HL-60 (cell line): Measurements from ENCODE around the gene AKAP13.
A peak's percentile ranks its signal among the peaks of the same experiment; 100 is the strongest.

Experiments used
- DNase-seq, 2 experiments: peaks; one replicate each; pipeline ENCODE4 v3.0.0-alpha.2; 2010 to 2020; ENCODE audit warnings: low read depth in 1 of 2, low spot score in 1 of 2
- H3K27ac ChIP-seq: fragments of 250-450 bp; sonication (Bioruptor Pico); replicated peaks from 2 replicates; pipeline ENCODE4 v1.5.1; 2020; ENCODE audit warnings: mild to moderate bottlenecking, moderate library complexity
- H3K27me3 ChIP-seq: fragments of 250-450 bp; sonication (Bioruptor Pico); 2 replicates; pipeline ENCODE4 v1.5.1; 2021; ENCODE audit warnings: mild to moderate bottlenecking, moderate library complexity; ENCODE audit not compliant: insufficient read depth, poor library complexity, severe bottlenecking
- H3K4me3 ChIP-seq: replicated peaks from 2 replicates; pipeline ENCODE4 v1.5.1; 2011; ENCODE audit warnings: mild to moderate bottlenecking, control low read depth, low read length; ENCODE audit not compliant: insufficient read depth
- CTCF ChIP-seq: IDR thresholded peaks from one replicate; pipeline ENCODE4 v1.5.1; 2011; ENCODE audit warnings: low read length, control low read depth, inconsistent platforms; ENCODE audit not compliant: insufficient read depth
- GABPA ChIP-seq: IDR thresholded peaks from 2 replicates; pipeline ENCODE4 v1.6.1; 2012; ENCODE audit warnings: low read depth
- POLR2AphosphoS5 ChIP-seq: IDR thresholded peaks from 2 replicates; pipeline ENCODE4 v1.6.1; 2012; ENCODE audit warnings: low read depth
- REST ChIP-seq: IDR thresholded peaks from 2 replicates; pipeline ENCODE4 v1.6.1; 2012; ENCODE audit warnings: low read depth; ENCODE audit not compliant: insufficient replicate concordance
- SPI1 ChIP-seq: IDR thresholded peaks from 2 replicates; pipeline ENCODE4 v1.6.1; 2012; ENCODE audit warnings: low read depth, mild to moderate bottlenecking, borderline replicate concordance

The AKAP13 gene

DNA sequence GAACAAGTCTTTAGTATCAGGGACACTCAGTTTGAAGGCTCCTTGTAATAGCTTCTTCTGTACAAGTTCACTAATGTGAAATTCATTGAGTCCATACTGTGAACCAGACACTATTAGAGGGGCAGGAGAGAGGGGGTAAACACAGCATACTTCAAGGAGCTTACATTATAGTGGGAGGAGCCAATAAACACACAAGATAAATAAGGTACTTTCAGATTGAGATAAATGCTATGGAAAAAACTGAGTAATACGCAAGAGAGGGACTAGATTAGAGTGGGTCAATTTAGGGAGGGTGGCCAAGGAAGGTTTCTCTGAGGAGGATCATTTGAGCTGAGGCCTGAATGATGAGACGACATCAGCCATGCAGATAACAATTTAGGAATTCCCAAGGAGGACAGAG is 3.1 kb upstream of the AKAP13 start:
- no peak for TF ChIP-seq CTCF
- H3K27ac ChIP-seq: no peak overlapping the region
- DNase-seq: no peak
- peaks cover 3% of the 10 kb centered on the region for H3K27me3 ChIP-seq
- no peak overlapping the region for H3K4me3 ChIP-seq

- no peak overlapping the region for H3K27ac ChIP-seq
- TF ChIP-seq GABPA (no peak), CTCF (no peak), SPI1 (no peak), POLR2AphosphoS5 (no peak), REST (no peak)
- DNase-seq: no peak
Measured at GRCh38 chr15:85377986-85378385, 2.4 kb upstream of the AKAP13 start.

GRCh38 chr15:85379403-85380131 is 836 bp upstream of the AKAP13 start:
- peak in 1 of 2 experiments; percentile 12 for DNase-seq
- Histone ChIP-seq H3K27me3 (peaks cover 3% of the 10 kb centered on the region), H3K27ac (no peak overlapping the region), H3K4me3 (peak overlapping the region; percentile 80)
- TF ChIP-seq SPI1: no peak
- no peak for TF ChIP-seq POLR2AphosphoS5
- TF ChIP-seq CTCF: no peak
- no peak for TF ChIP-seq REST
- TF ChIP-seq GABPA: no peak

More at GRCh38 chr15:85377986-85378385, 2.4 kb upstream of the AKAP13 start:
- H3K4me3 ChIP-seq: no peak overlapping the region
- peaks cover 3% of the 10 kb centered on the region for H3K27me3 ChIP-seq
